ENCODE measurements around the gene LONRF3.
A peak's percentile ranks its signal among the peaks of the same experiment; 100 is the strongest.

- TF ChIP-seq SUZ12 (IDR thresholded peaks at IDR 0.05) = no peak
- no peak for TF ChIP-seq FOXA1 (IDR thresholded peaks at IDR 0.05)
- no peak for TF ChIP-seq LEF1 (IDR thresholded peaks at IDR 0.05; ENCODE audit: borderline replicate concordance)
- TF ChIP-seq BHLHE40 (IDR thresholded peaks at IDR 0.05; ENCODE audit: borderline replicate concordance) = no peak
- TF ChIP-seq ELF4 (IDR thresholded peaks at IDR 0.05) = no peak
- no peak for TF ChIP-seq FOXM1 (IDR thresholded peaks at IDR 0.05; ENCODE audit: borderline replicate concordance)
- no peak for TF ChIP-seq SP1 (IDR thresholded peaks at IDR 0.05)
- TF ChIP-seq, protein P1, sequence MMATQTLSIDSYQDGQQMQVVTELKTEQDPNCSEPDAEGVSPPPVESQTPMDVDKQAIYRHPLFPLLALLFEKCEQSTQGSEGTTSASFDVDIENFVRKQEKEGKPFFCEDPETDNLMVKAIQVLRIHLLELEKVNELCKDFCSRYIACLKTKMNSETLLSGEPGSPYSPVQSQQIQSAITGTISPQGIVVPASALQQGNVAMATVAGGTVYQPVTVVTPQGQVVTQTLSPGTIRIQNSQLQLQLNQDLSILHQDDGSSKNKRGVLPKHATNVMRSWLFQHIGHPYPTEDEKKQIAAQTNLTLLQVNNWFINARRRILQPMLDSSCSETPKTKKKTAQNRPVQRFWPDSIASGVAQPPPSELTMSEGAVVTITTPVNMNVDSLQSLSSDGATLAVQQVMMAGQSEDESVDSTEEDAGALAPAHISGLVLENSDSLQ (IDR thresholded peaks at IDR 0.05) = no peak
- TF ChIP-seq NFRKB (IDR thresholded peaks at IDR 0.05) = no peak
- no peak for TF ChIP-seq FOXK2 (IDR thresholded peaks at IDR 0.05)
- TF ChIP-seq L3MBTL2 (conservative IDR thresholded peaks at IDR 0.05) = peak; percentile 54; the same call in 1 of the 2 replicates
- TF ChIP-seq ZNF384 (IDR thresholded peaks at IDR 0.05) = no peak
- no peak for TF ChIP-seq ARNT (IDR thresholded peaks at IDR 0.05)
These were observed 1.6 kb downstream of the LONRF3 start for GRCh38 chrX:118975831-118976598.
